Measurements from ENCODE around the gene CELA3B. TPM values are rescaled to one million over a fixed set of nuclear protein-coding genes. Genes with fewer than 3 reads are reported as not detected.
"Not testable (repeated sequence)": the region's sequence is repeated elsewhere in the genome, so short reads cannot be mapped to it uniquely, and the experiment has no call there.

CELA3B gene
- total RNA-seq, 2 donors from 2014 or later = not detected

- H3K27ac ChIP-seq = peak overlapping the region; percentile 73 to 85
- no peak for TF ChIP-seq CTCF (IDR thresholded peaks at IDR 0.05)
- H3K27me3 ChIP-seq = no peaks in the 10 kb centered on the region
- H3K36me3 ChIP-seq = no peaks in the 10 kb centered on the region
- DNase-seq (ENCODE audit: low spot score) = no peak
- H3K4me3 ChIP-seq = no peak overlapping the region
- no peaks in the 10 kb centered on the region for H3K9me3 ChIP-seq
- H3K4me1 ChIP-seq = peaks cover 0 to 77% of the 10 kb centered on the region in 2 donors
Observed at GRCh38 chr1:21941370-21941769, 35.5 kb upstream of the CELA3B start.

GRCh38 chr1:21942464-21942863 is 34.4 kb upstream of the CELA3B start:
- peak overlapping the region; percentile 73 to 85 for H3K27ac ChIP-seq
- peaks cover 0 to 85% of the 10 kb centered on the region in 2 donors for H3K4me1 ChIP-seq
- no peaks in the 10 kb centered on the region for H3K36me3 ChIP-seq
- H3K9me3 ChIP-seq = no peaks in the 10 kb centered on the region
- no peak overlapping the region for H3K4me3 ChIP-seq
- H3K27me3 ChIP-seq = no peaks in the 10 kb centered on the region
- no peak for DNase-seq (ENCODE audit: low spot score)
- no peak for TF ChIP-seq CTCF (IDR thresholded peaks at IDR 0.05)

GRCh38 chr1:21942959-21943640 is 33.7 kb upstream of the CELA3B start:
- H3K4me3 ChIP-seq; DNase-seq (ENCODE audit: low spot score): not testable (repeated sequence)
- peaks cover 0 to 78% of the 10 kb centered on the region in 2 donors for H3K4me1 ChIP-seq

GRCh38 chr1:21944733-21945073 is 32.1 kb upstream of the CELA3B start:
- Histone ChIP-seq H3K9me3 (no peaks in the 10 kb centered on the region), H3K4me1 (peaks cover 0 to 62% of the 10 kb centered on the region in 2 donors), H3K27ac (peak overlapping the region; percentile 73 to 85), H3K36me3 (no peaks in the 10 kb centered on the region), H3K4me3 (no peak overlapping the region), H3K27me3 (no peaks in the 10 kb centered on the region)
- no peak for DNase-seq (ENCODE audit: low spot score)
- no peak for TF ChIP-seq CTCF (IDR thresholded peaks at IDR 0.05)

More at GRCh38 chr1:21942959-21943640, 33.7 kb upstream of the CELA3B start:
- not testable (repeated sequence) for H3K36me3 ChIP-seq, H3K9me3 ChIP-seq, H3K27me3 ChIP-seq
- H3K27ac ChIP-seq = peak overlapping the region; percentile 73 to 85

GRCh38 chr1:21946836-21947587 is 29.8 kb upstream of the CELA3B start:
- peak overlapping the region; percentile 20 to 31 for H3K27ac ChIP-seq
- no peak for DNase-seq (ENCODE audit: low spot score)
- H3K4me3 ChIP-seq = no peak overlapping the region
- no peak for TF ChIP-seq CTCF (IDR thresholded peaks at IDR 0.05)
- H3K27me3 ChIP-seq = no peaks in the 10 kb centered on the region
- no peaks in the 10 kb centered on the region for H3K36me3 ChIP-seq
- peaks cover 0 to 39% of the 10 kb centered on the region in 2 donors for H3K4me1 ChIP-seq
- no peaks in the 10 kb centered on the region for H3K9me3 ChIP-seq

- DNase-seq (ENCODE audit: low spot score) = no peak
- Histone ChIP-seq H3K27ac (no peak overlapping the region), H3K9me3 (no peaks in the 10 kb centered on the region), H3K27me3 (no peaks in the 10 kb centered on the region), H3K4me1 (peaks cover 0 to 17% of the 10 kb centered on the region in 2 donors), H3K4me3 (no peak overlapping the region), H3K36me3 (no peaks in the 10 kb centered on the region)
- no peak for TF ChIP-seq CTCF (IDR thresholded peaks at IDR 0.05)
Observed at GRCh38 chr1:21950734-21951133, 26.1 kb upstream of the CELA3B start.

Data from right atrium auricular region (tissue), 2 donors.